ENCODE measurements around the gene INHBC.
"Not testable (repeated sequence)": the region's sequence is repeated elsewhere in the genome, so short reads cannot be mapped to it uniquely, and the experiment has no call there.

The INHBC gene

GRCh38 chr12:57487055-57487596 lies 52.5 kb downstream of the INHBC start:
- no peak for DNase-seq (ENCODE audit: low spot score)

GRCh38 chr12:57487597-57488401 lies 53.2 kb downstream of the INHBC start, which contains the start of gene MARS1:
MARS1 (plus strand) TSS chr12:57488068; CDS start chr12:57488091, 23 bp downstream.
- peak; percentile 98 for DNase-seq (ENCODE audit: low spot score)

- DNase-seq (ENCODE audit: low spot score) = no peak
Observed at GRCh38 chr12:57488402-57489156, 54.0 kb downstream of the INHBC start.

- no peak for DNase-seq (ENCODE audit: low spot score)
Observed at GRCh38 chr12:57489157-57489641, 54.6 kb downstream of the INHBC start.

GRCh38 chr12:57490126-57490525 lies 55.5 kb downstream of the INHBC start:
- no peak for DNase-seq (ENCODE audit: low spot score)

- DNase-seq (ENCODE audit: low spot score) = no peak
Observed at GRCh38 chr12:57491393-57492280, 57.1 kb downstream of the INHBC start.

GRCh38 chr12:57495051-57495701 lies 60.6 kb downstream of the INHBC start:
- DNase-seq (ENCODE audit: low spot score) = not testable (repeated sequence)

GRCh38 chr12:57496822-57497221 lies 62.2 kb downstream of the INHBC start:
- no peak for DNase-seq (ENCODE audit: low spot score)

- no peak for DNase-seq (ENCODE audit: low spot score)
Observed at GRCh38 chr12:57497223-57498131, 62.9 kb downstream of the INHBC start.

- DNase-seq (ENCODE audit: low spot score) = no peak
Observed at GRCh38 chr12:57498132-57498502, 63.5 kb downstream of the INHBC start.

- DNase-seq (ENCODE audit: low spot score) = no peak
Observed at GRCh38 chr12:57498571-57498970, 64.0 kb downstream of the INHBC start.

GRCh38 chr12:57500213-57500612 lies 65.6 kb downstream of the INHBC start:
- no peak for DNase-seq (ENCODE audit: low spot score)

Measured in cerebellar cortex (tissue), 1 donor.